Measurements from ENCODE around the gene KRT36.

KRT36 gene

GRCh38 chr17:41437254-41437653 lies 52.5 kb downstream of the KRT36 start:
- Histone ChIP-seq H3K36me3 (ENCODE audit: control insufficient read depth, low read length) (no peaks in the 10 kb centered on the region), H3K9me3 (ENCODE audit: control insufficient read depth, insufficient read depth, low read length) (no peaks in the 10 kb centered on the region), H3F3A (ENCODE audit: control insufficient read depth, insufficient read depth) (no peaks in the 10 kb centered on the region), H4K20me1 (ENCODE audit: control insufficient read depth, insufficient read depth, low read depth, low read length) (no peaks in the 10 kb centered on the region), H3K27me3 (ENCODE audit: control insufficient read depth, low read length) (peaks cover 29% of the 10 kb centered on the region), H3K79me2 (ENCODE audit: control insufficient read depth, low read length) (no peaks in the 10 kb centered on the region), H3K4me3 (ENCODE audit: low read length) (no peak overlapping the region), H3K4me1 (ENCODE audit: control insufficient read depth, low read length) (no peaks in the 10 kb centered on the region), H3K9me2 (replicated peaks; ENCODE audit: control insufficient read depth, low read length) (no peaks in the 10 kb centered on the region), H3K27ac (ENCODE audit: low read depth, low read length) (no peak overlapping the region), H3K4me2 (ENCODE audit: low read length) (no peak overlapping the region)
- TF ChIP-seq CTCF (IDR thresholded peaks at IDR 0.05; ENCODE audit: low read depth, low read length, poor library complexity, severe bottlenecking) (no peak), EZH2phosphoT487 (IDR thresholded peaks at IDR 0.05; ENCODE audit: borderline replicate concordance, low read length) (no peak)
